ENCODE data around the gene C4B.
"Not testable (repeated sequence)": the region's sequence is repeated elsewhere in the genome, so short reads cannot be mapped to it uniquely, and the experiment has no call there.

The C4B gene

GRCh38 chr6:32005991-32006529, 8.5 kb upstream of the C4B start:
- not testable (repeated sequence) for DNase-seq (ENCODE audit: low read depth in 2 of 2); H3K4me3 ChIP-seq (replicated peaks in 1 of 2; ENCODE audit: low read depth in 2 of 2, low read length in 2 of 2)

- not testable (repeated sequence) for DNase-seq (ENCODE audit: low read depth in 2 of 2); H3K4me3 ChIP-seq (replicated peaks in 1 of 2; ENCODE audit: low read depth in 2 of 2, low read length in 2 of 2)
Observed at GRCh38 chr6:32007086-32007485, 7.5 kb upstream of the C4B start.

GRCh38 chr6:32008037-32008436, 6.6 kb upstream of the C4B start:
- DNase-seq (ENCODE audit: low read depth in 2 of 2); H3K4me3 ChIP-seq (replicated peaks in 1 of 2; ENCODE audit: low read depth in 2 of 2, low read length in 2 of 2): not testable (repeated sequence)

GRCh38 chr6:32008616-32009015, 6.0 kb upstream of the C4B start:
- DNase-seq (ENCODE audit: low read depth in 2 of 2); H3K4me3 ChIP-seq (replicated peaks in 1 of 2; ENCODE audit: low read depth in 2 of 2, low read length in 2 of 2): not testable (repeated sequence)

- not testable (repeated sequence) for DNase-seq (ENCODE audit: low read depth in 2 of 2); H3K4me3 ChIP-seq (replicated peaks in 1 of 2; ENCODE audit: low read depth in 2 of 2, low read length in 2 of 2)
Observed at GRCh38 chr6:32009537-32009936, 5.1 kb upstream of the C4B start.

- not testable (repeated sequence) for DNase-seq (ENCODE audit: low read depth in 2 of 2); H3K4me3 ChIP-seq (replicated peaks in 1 of 2; ENCODE audit: low read depth in 2 of 2, low read length in 2 of 2)
Observed at GRCh38 chr6:32010856-32011530, 3.6 kb upstream of the C4B start.

- H3K4me3 ChIP-seq (replicated peaks in 1 of 2; ENCODE audit: low read depth in 2 of 2, low read length in 2 of 2); DNase-seq (ENCODE audit: low read depth in 2 of 2): not testable (repeated sequence)
Observed at GRCh38 chr6:32012941-32013617, 1.5 kb upstream of the C4B start.

- H3K4me3 ChIP-seq (replicated peaks in 1 of 2; ENCODE audit: low read depth in 2 of 2, low read length in 2 of 2); DNase-seq (ENCODE audit: low read depth in 2 of 2): not testable (repeated sequence)
Observed at GRCh38 chr6:32013738-32014137, 857 bp upstream of the C4B start.

- H3K4me3 ChIP-seq (replicated peaks in 1 of 2; ENCODE audit: low read depth in 2 of 2, low read length in 2 of 2); DNase-seq (ENCODE audit: low read depth in 2 of 2): not testable (repeated sequence)
Observed at GRCh38 chr6:32022100-32022499, 7.5 kb downstream of the C4B start.

- not testable (repeated sequence) for H3K4me3 ChIP-seq (replicated peaks in 1 of 2; ENCODE audit: low read depth in 2 of 2, low read length in 2 of 2); DNase-seq (ENCODE audit: low read depth in 2 of 2)
Observed at GRCh38 chr6:32028631-32029030, 14.0 kb downstream of the C4B start.

GRCh38 chr6:32029553-32029952, 15.0 kb downstream of the C4B start:
- not testable (repeated sequence) for H3K4me3 ChIP-seq (replicated peaks in 1 of 2; ENCODE audit: low read depth in 2 of 2, low read length in 2 of 2); DNase-seq (ENCODE audit: low read depth in 2 of 2)

- H3K4me3 ChIP-seq (replicated peaks in 1 of 2; ENCODE audit: low read depth in 2 of 2, low read length in 2 of 2): not testable (repeated sequence)
Observed at GRCh38 chr6:32035283-32036013, 20.9 kb downstream of the C4B start.

GRCh38 chr6:32037136-32037535, 22.5 kb downstream of the C4B start:
- H3K4me3 ChIP-seq (replicated peaks in 1 of 2; ENCODE audit: low read depth in 2 of 2, low read length in 2 of 2); DNase-seq (ENCODE audit: low read depth in 2 of 2): not testable (repeated sequence)

More at GRCh38 chr6:32035283-32036013, 20.9 kb downstream of the C4B start:
- DNase-seq (ENCODE audit: low read depth in 2 of 2): not testable (repeated sequence)

- DNase-seq (ENCODE audit: low read depth in 2 of 2); H3K4me3 ChIP-seq (replicated peaks in 1 of 2; ENCODE audit: low read depth in 2 of 2, low read length in 2 of 2): not testable (repeated sequence)
Observed at GRCh38 chr6:32037598-32038524, 23.3 kb downstream of the C4B start, which contains the start of gene CYP21A2. TSS of gene CYP21A2 (plus strand) at chr6:32038415. CDS start at chr6:32038423, 8 bp downstream.

GRCh38 chr6:32038878-32039277, 24.3 kb downstream of the C4B start:
- DNase-seq (ENCODE audit: low read depth in 2 of 2); H3K4me3 ChIP-seq (replicated peaks in 1 of 2; ENCODE audit: low read depth in 2 of 2, low read length in 2 of 2): not testable (repeated sequence)

GRCh38 chr6:32039321-32040274, 25.0 kb downstream of the C4B start:
- not testable (repeated sequence) for H3K4me3 ChIP-seq (replicated peaks in 1 of 2; ENCODE audit: low read depth in 2 of 2, low read length in 2 of 2); DNase-seq (ENCODE audit: low read depth in 2 of 2)

Measured in cardiac fibroblast (primary cell).